Mucosa of gallbladder (tissue), 1 donor: Measurements from ENCODE around the gene FAM170A. TPM values are rescaled to one million over a fixed set of nuclear protein-coding genes. Genes with fewer than 3 reads are reported as not detected.

Experiments
- DNase-seq: peaks from one replicate; pipeline ENCODE4 v3.0.0-alpha.2; 2020; ENCODE audit warnings: low spot score
- total RNA-seq: library from RNA; stranded (reverse); gene quantifications from one replicate; pipeline ENCODE4 v1.2.1, GENCODE V29; 2021
- donor health status: DM: no; HTN: no; CAD: no.

Gene FAM170A
- total RNA-seq: not detected

- DNase-seq: no peak
Observed at GRCh38 chr5:119629339-119629738, at the start of gene FAM170A. FAM170A (plus strand) TSS chr5:119629558; CDS start chr5:119629769, 211 bp downstream.

- DNase-seq: no peak
Observed at GRCh38 chr5:119582987-119583386, 46.4 kb upstream of the FAM170A start.

GRCh38 chr5:119583684-119584083 is 45.7 kb upstream of the FAM170A start:
- no peak for DNase-seq

GRCh38 chr5:119596046-119596445 is 33.3 kb upstream of the FAM170A start:
- DNase-seq: no peak

GRCh38 chr5:119597728-119598298 is 31.5 kb upstream of the FAM170A start:
- DNase-seq: no peak

- DNase-seq: no peak
Observed at GRCh38 chr5:119613937-119614336, 15.4 kb upstream of the FAM170A start.

GRCh38 chr5:119614838-119615237 is 14.5 kb upstream of the FAM170A start:
- no peak for DNase-seq

- DNase-seq: no peak
Observed at GRCh38 chr5:119626086-119626485, 3.3 kb upstream of the FAM170A start.

GRCh38 chr5:119630752-119631440 is 1.5 kb downstream of the FAM170A start:
- DNase-seq: no peak

- no peak for DNase-seq
Observed at GRCh38 chr5:119631660-119632059, 2.3 kb downstream of the FAM170A start.

- no peak for DNase-seq
Observed at GRCh38 chr5:119651486-119651885, 22.1 kb downstream of the FAM170A start.

GRCh38 chr5:119655061-119655460 is 25.7 kb downstream of the FAM170A start:
- DNase-seq: no peak

GRCh38 chr5:119656023-119656422 is 26.7 kb downstream of the FAM170A start:
- DNase-seq: no peak

- no peak for DNase-seq
Observed at GRCh38 chr5:119666542-119666941, 37.2 kb downstream of the FAM170A start.

GRCh38 chr5:119678351-119679028 is 49.1 kb downstream of the FAM170A start:
- DNase-seq: no peak

GRCh38 chr5:119680080-119680479 is 50.7 kb downstream of the FAM170A start:
- no peak for DNase-seq

GRCh38 chr5:119681734-119682133 is 52.4 kb downstream of the FAM170A start:
- DNase-seq: no peak

GRCh38 chr5:119682372-119682771 is 53.0 kb downstream of the FAM170A start:
- DNase-seq: no peak

Other genes with a start within 250 kb of the FAM170A start
- gene HSD17B4, start 177.1 kb upstream of the FAM170A start, total RNA-seq: 379 TPM